GM19468 (cell line): Measurements from ENCODE around the gene MYBL2.

ENCODE experiments used
- ATAC-seq: cut with Tn5 transposase; IDR thresholded peaks from one replicate; pipeline ENCODE4 v1.9.1; 2021; ENCODE audit warnings: mild to moderate bottlenecking, moderate library complexity, moderate number of reproducible peaks; ENCODE audit not compliant: unreplicated experiment; ENCODE audit errors: extremely low read depth

MYBL2 gene

DNA sequence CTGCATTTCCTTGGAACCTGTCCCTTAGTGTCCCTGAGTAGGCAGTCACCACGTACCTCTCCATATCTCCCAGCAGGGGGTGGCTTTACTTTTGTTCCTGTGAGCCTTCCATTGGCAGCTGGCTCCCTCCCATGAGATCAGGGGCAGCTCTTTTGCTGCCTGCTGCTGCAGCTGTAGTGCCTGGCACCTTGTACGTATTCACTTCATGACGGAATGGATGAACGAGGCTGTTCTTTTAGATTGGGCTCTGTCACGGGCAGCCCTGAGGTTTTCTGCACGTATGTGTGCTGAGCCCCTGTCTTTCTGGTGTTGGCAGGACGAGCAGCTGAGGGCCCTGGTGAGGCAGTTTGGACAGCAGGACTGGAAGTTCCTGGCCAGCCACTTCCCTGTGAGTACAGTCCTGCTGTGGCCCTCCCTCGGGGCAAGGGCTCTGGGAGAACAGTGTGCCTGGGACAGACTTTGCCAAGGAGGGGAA lies 14.6 kb downstream of the MYBL2 start:
- ATAC-seq = no peak

DNA sequence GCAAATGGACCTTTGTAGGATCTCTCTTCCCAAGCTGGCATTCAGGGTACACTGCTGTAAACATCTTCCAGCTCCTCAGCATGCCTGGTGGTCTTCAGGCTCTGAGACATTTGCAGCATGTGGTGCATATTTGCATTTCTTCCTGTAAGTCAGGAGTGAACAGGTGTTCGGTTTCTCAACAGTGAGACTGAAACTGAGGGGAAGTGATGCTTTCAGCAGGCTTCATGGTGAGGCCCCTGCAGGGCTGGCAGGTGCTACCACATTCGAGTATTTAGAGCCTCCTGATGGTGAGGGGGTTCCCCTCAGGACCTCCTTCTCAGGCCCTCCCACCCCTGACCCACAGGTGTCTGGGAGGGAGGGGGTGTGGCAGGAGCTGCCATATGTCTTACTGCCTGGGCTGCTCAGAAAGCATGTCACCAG lies 15.1 kb downstream of the MYBL2 start:
- peak; percentile 94 for ATAC-seq

DNA sequence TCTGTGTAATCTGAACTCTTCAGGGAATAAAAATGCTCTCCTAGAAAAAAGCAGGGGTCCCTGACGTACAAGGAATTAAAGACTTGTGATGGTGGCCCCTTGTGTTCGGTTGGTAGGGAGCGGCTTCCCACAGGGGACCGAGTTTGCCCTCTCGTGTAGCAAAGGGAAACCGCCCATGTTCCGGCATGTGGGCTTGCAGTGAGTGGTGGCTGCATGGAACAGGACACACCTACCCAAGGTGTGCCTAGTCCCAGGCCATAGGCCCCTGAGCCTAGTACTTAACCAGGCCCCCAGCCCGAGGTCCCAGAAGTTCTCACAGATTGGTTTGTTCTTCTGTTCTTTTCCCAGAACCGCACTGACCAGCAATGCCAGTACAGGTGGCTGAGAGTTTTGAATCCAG lies 15.5 kb downstream of the MYBL2 start:
- no peak for ATAC-seq

DNA sequence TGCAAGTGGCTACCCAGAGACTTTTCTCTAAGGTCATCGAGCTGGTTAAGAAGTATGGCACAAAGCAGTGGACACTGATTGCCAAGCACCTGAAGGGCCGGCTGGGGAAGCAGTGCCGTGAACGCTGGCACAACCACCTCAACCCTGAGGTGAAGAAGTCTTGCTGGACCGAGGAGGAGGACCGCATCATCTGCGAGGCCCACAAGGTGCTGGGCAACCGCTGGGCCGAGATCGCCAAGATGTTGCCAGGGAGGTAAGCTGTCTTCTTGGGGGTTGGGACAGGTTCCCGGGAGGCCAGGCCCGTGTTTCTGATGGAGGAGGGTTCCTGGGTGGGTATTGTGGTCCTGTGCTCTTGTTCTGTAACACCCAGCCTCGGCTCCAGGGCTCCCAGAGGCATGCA lies 19.9 kb downstream of the MYBL2 start:
- no peak for ATAC-seq

DNA sequence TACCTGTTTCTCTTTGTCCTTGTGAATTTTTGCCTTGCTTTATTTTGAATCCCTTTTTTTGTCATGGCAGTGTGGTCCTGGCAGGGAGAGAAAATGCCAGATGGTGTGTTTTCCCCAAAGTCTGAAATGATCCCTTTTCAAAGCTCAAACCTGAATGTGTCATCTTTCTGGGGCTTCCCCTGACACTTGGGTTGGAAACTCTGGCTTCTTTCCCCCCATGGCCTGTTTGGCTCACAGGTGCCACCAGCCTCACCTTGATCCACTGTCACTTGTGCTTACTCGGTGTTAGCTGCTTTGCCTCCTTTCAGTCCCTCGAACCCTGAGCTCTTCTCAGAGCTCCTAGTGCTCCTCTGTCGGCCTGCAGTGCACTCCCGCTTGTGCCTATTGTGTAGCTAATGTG lies 22.3 kb downstream of the MYBL2 start:
- no peak for ATAC-seq

DNA sequence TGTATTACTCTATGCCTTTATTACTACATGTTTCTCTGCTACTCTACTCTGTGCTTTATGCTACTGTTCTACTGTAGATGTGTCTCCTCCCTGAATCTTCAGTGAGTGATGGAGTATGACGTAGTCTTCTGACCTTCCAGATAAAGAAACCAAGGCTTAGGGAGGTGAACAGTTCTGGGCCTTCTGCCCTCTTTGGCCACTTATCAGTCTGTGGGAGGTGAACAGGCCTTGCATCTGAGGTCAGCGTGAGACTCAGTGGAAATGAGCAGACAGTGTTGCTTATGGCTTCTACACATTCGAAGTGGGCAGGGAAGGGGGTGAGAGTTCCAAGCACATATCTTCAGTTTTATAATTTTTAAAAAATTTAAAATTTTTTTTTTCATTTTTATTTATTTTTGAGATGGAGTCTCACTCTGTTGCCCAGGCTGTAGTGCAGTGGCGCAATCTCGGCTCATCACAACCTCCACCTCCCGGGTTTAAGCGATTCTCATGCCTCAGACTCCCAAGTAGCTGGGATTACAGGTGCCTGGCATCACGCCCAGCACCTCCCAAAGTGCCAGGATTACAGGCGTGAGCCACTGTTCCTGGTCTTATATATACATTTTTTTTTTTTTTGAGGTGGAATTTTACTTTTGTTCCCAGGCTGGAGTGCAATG lies 24.2 kb downstream of the MYBL2 start:
- no peak for ATAC-seq

DNA sequence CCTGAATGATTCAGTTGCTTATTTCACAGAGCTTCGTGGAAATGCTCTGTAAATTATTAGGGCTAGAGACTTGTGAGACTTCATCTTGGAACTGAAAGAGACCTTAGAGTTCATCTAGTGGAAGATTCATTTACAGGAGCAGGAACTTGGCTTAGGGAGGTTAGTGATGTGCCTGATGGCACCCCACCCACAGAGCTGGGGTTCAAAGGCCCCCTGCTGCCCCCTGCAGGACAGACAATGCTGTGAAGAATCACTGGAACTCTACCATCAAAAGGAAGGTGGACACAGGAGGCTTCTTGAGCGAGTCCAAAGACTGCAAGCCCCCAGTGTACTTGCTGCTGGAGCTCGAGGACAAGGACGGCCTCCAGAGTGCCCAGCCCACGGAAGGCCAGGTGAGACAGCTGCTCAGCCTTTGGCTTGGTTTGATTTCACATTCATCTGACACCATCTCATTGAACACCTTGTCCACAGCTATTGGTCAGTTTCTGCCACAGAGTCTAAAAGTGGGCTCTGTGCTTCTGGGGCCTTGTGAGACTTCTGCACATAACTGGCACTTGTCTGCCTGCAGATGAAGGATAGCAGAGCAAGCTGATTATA lies 25.1 kb downstream of the MYBL2 start:
- no peak for ATAC-seq

DNA sequence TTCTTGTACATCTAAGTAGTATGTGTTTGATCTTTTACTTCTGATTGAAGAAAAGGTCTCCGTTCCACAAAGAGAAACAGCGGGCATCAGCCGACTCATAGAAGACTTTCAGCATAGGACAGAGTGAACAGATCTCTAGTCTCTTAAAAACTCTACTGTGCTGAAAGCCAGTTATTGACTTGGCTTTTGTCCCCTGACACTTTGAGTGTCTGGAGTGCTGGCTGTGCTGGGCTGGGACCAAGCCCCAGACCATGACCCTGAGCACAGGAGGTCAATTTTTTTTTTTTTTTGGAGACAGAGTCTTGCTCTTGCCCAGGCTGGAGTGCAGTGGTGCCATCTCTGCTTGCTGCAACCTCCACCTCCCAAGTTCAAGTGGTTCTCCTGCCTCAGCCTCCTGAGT lies 27.8 kb downstream of the MYBL2 start:
- ATAC-seq = no peak

DNA sequence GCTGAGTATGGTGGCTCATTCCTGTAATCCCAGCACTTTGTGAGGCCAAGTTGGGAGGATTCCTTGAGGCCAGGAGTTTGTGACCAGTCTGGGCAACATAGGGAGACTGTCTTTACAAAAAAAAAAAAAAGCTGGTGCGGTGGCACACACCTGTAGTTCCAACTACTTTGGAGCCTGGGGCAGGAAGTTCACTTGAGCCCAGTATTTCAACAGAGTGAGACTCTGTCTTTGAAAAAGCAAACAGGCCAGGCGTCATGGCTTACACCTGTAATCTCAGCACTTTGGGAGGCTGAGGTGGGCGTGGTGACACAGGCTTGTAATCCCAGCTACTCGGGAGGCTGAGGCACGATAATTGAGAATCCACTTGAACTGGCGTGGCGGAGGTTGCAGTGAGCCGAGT lies 28.7 kb downstream of the MYBL2 start:
- ATAC-seq = no peak

DNA sequence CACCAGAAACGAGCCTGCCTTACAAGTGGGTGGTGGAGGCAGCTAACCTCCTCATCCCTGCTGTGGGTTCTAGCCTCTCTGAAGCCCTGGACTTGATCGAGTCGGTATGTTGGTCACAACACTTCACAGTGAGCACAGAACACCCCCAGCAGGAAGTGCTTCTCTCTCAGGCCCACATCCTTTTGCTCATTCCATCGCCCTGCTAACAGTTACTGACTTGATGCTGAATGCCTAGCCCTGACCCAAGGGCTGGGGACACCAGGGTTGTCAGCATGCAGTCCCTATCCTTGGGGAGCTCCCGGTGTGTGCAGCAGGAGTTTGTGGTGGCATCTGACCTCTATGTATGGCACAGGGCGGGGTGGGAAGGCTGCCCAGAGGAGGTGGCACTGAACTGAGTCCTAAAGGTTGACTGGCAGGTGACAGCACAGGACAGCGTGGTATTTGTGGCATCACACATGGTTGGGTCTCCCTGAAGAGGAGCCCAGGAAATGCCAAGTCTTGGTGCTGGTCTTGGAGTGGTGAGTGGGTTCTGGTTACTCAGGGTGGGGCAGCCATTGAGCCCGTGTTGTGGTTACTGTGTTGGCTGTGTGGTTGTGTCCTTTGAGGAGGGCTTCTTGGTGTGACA lies 33.1 kb downstream of the MYBL2 start:
- ATAC-seq = no peak

DNA sequence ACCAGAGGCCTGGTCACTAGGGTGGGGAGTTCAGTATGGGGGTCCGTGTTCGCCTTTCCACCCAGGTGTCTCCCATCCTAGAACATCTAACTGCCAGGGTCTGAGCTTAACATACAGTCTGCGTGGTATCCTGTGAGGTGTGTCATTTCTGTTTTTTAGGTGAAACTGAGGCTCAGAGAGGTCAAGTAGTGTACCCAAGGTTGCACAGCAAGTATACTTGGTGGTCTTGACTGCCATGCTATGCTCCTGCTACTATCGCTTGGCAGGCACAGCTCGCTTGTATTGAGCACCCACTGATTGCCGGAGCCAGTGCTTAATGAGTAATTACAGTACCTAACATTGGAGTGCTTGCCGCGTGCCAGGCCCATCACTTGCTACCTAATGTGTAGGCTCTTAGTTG lies 33.7 kb downstream of the MYBL2 start:
- ATAC-seq = no peak

DNA sequence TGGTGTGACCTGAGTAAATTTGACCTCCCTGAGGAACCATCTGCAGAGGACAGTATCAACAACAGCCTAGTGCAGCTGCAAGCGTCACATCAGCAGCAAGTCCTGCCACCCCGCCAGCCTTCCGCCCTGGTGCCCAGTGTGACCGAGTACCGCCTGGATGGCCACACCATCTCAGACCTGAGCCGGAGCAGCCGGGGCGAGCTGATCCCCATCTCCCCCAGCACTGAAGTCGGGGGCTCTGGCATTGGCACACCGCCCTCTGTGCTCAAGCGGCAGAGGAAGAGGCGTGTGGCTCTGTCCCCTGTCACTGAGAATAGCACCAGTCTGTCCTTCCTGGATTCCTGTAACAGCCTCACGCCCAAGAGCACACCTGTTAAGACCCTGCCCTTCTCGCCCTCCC lies 35.6 kb downstream of the MYBL2 start:
- no peak for ATAC-seq

DNA sequence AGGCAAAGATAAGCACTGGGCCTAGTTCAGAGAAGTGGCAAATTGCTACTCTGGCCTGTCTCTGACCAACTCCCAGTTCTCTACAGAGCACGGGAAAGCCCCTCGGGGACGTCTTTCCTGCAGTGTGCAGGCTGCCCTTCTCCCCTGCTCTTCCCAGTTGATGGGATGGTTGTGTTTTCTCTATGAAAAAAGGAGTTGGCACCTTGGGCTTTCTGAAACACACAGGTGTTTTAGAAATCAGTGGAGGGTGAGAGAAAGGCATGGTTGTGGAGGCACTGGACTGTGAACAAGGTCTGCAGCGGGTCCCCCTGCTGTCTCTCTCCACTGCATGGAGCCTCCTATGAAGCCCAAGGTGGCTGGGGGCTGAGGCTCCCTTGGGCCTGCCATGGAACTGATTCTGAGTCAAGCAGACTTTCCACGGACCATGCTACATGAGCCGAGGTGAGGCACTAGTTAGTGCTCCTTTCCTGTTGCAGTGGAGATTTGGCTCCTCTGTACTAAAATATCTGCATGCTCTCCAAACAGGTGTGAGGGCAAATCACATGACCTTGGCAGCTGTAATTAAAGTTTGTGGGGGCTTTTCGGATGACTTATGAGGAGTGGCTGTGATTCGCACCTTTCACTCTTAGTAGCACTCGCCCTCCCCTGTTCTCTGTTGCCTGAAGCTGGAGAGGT lies 43.6 kb downstream of the MYBL2 start:
- no peak for ATAC-seq

DNA sequence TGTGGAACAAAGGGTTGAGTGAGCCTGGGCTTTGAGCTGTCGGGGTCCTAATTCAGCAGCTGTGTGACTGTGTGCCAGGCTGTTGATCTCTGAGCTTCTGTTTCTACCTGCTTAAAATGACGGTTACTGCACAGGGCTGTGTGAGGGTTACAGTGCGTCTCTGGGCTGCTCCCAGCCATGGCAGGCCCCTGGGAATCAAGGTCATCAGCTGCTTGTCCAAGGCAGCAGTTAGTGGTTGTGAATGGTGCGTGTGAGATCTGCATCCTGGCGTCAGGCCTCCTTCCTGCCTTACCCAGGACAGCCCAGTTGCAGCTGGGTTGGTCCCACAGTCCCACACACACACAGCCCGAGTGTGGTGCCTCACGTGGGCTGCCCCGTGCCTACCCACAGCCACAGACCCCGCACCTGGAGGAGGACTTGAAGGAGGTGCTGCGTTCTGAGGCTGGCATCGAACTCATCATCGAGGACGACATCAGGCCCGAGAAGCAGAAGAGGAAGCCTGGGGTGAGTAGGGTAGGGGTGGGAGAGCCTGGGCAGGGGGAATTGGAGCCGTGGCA lies 44.3 kb downstream of the MYBL2 start:
- ATAC-seq = no peak

DNA sequence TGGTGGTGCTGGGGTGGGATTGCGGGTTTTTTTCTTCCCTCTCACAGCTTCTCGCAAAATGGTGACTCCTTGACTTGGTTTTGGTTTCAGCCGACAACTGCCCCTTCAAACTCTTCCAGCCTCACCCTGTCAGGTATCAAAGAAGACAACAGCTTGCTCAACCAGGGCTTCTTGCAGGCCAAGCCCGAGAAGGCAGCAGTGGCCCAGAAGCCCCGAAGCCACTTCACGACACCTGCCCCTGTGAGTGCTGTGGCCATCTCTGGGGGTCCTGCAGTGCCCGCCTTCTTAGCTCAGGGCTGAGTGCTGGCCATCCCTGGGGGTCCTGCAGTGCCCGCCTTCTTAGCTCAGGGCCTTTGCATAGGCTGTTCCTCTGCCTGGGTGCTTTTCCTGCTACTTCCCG lies 48.1 kb downstream of the MYBL2 start:
- ATAC-seq = no peak

DNA sequence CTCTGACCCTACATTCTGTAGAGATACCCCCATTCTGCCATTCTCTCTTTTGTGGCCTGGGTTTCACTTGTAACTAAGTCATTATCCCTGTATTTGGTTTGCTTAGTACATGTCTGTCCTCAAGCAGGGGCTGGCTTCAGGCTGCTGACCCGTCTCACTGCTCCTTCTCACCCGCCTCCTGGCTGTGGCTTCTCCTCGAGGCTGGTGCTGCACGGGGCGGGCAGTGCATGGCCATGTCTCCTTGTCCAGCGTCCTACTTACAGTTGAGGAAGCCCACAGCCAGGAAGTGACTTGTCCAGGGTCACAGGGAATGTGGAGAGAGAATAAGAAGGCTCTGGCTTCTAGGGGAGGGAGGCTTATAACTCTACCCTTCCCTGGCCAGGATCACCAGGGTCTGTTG lies 48.6 kb downstream of the MYBL2 start:
- no peak for ATAC-seq

DNA sequence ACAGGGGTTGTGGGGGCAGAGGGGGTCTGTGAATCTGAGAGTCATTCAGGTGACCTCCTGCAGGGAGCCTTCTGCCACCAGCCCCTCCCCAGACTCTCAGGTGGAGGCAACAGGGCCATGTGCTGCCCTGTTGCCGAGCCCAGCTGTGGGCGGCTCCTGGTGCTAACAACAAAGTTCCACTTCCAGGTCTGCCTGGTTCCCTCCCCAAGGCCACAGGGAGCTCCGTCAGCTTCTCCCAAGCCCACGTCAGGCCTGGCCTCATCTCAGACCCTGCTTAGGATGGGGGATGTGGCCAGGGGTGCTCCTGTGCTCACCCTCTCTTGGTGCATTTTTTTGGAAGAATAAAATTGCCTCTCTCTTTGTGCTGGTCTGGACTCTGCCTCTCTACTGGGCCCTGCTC lies 49.2 kb downstream of the MYBL2 start:
- ATAC-seq = no peak

DNA sequence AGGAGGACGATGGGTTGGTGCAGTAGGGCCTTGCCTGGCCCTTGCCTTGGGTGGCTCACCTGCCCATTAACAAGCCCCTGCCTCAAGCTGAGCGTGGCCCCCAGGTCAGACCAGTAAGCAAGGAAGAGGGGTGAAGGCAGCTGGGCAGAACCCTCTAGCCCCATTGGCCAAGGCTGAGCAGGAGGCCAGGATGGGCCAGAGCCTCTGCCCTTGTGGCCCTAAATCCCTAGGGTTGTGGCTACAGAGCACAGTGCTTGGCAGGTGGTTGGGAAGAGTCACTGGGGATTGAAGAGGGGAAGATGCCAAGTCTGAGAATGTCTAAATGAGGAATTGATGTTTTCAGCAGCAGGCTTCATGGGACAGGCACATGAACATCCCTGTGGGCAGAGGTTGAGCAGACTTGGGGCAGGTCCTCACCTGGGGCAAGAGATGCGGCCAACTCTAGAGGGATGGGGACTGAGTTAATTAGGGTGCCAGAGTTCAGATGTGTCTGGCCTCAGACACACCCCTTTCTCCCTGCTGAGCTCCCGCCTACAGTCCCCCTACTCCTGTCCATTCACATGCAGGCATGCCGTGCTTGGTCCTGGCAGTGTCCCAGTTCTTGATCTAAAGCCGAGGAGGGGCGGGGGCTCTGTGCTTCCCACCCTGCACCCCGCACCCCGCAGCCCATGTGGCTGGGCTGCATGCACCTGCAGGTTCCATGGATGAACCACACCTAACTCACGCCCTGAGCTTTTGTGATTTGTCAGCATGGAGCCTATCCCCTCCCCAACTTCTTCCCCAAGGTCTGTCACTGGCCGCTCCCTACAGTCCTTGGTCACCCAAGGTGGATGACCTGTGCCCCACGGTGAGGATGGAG lies 50.1 kb downstream of the MYBL2 start:
- no peak for ATAC-seq

DNA sequence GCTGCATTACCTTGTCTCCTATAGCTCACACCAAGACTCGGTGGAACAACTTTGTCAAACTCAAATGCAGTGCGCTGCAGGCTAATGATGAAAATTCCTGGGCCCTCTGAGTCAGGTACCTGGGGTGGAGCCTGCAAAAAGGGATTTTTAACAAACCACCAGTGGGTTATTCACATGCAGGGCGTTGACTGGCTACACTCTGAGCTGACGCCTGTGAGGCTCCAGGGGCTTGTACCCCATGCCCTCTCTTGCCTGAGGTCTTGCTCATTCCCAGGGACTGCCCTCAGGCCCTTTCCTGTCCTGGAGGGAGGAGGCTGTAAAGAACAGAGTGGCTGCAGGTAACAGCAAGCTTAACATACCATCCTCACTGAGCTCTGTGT lies 50.7 kb downstream of the MYBL2 start:
- ATAC-seq = no peak

DNA sequence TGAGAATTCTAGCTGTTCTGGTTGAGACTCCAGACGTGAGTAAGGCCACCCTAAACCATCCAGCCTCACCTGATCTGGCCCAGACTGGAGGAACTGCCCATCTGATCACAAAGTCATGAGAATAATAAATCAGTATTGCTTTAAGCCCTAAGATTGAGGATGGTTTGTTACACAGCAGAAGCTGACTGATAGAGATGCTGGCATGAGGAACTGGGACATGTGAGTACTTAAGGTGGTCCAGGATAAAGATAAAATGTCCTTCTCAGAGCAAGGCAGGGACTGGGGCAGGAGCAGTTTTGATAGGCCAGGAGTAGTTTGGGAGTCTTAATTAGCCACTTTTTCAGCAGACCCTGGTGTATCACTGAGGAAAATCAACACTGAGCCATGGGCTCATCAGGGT lies 53.1 kb downstream of the MYBL2 start:
- no peak for ATAC-seq
